HFFc6 (cell line): Measurements from ENCODE around the gene INTS15. TPM values are rescaled to one million over a fixed set of nuclear protein-coding genes. Genes with fewer than 3 reads are reported as not detected.

ENCODE experiments used
- DNase-seq: peaks from one replicate; pipeline ENCODE4 v3.0.0-alpha.2; 2018
- H3K27ac Mint-ChIP-seq: 2 replicates; pipeline ENCODE4 v1.8.0; 2020; ENCODE audit warnings: mild to moderate bottlenecking, mixed read lengths
- H3K27me3 Mint-ChIP-seq: 2 replicates; pipeline ENCODE4 v1.8.0; 2021; ENCODE audit warnings: mild to moderate bottlenecking, moderate library complexity, mixed read lengths; ENCODE audit not compliant: insufficient read depth
- H3K36me3 Mint-ChIP-seq: 2 replicates; pipeline ENCODE4 v1.8.0; 2021; ENCODE audit warnings: low read depth, mixed read lengths
- H3K4me1 Mint-ChIP-seq: 2 replicates; pipeline ENCODE4 v1.8.0; 2020; ENCODE audit warnings: low read depth, mixed read lengths
- H3K4me3 Mint-ChIP-seq: 2 replicates; pipeline ENCODE4 v1.8.0; 2020; ENCODE audit warnings: mild to moderate bottlenecking, moderate library complexity, mixed read lengths
- H3K9me3 Mint-ChIP-seq: 2 replicates; pipeline ENCODE4 v1.8.0; 2020; ENCODE audit warnings: mild to moderate bottlenecking, mixed read lengths
- long read RNA-seq: library from polyadenylated mRNA; unstranded; transcript quantifications from one replicate; pipeline ENCODE4 v2.0.0, GENCODE V29; 2019
- total RNA-seq, 6 experiments: library from RNA; stranded (reverse); fragmentation: NEBNext Ultra II Directional; extraction: Animal tissue kit (Norgen Biotek cat#: 25700); gene quantifications; 2 replicates in 1 of 6; 3 replicates in 5 of 6; pipeline ENCODE4 v1.2.3, GENCODE V29; 2021
- TF ChIP-seq, protein P1 (sequence below): fragments of 200-600 bp; sonication (generic); IDR thresholded peaks from 2 replicates; pipeline ENCODE4 v1.5.0; 2021; ENCODE audit warnings: antibody characterized with exemption, mild to moderate bottlenecking

The INTS15 gene
- 10 to 100 TPM; 14.9 to 17.9 (median 17.4) TPM for total RNA-seq
- long read RNA-seq, partial matches to known transcripts: 0 of 5 reads
- long read RNA-seq, other reads (novel, unspliced or antisense): 1 of 5 reads

DNA sequence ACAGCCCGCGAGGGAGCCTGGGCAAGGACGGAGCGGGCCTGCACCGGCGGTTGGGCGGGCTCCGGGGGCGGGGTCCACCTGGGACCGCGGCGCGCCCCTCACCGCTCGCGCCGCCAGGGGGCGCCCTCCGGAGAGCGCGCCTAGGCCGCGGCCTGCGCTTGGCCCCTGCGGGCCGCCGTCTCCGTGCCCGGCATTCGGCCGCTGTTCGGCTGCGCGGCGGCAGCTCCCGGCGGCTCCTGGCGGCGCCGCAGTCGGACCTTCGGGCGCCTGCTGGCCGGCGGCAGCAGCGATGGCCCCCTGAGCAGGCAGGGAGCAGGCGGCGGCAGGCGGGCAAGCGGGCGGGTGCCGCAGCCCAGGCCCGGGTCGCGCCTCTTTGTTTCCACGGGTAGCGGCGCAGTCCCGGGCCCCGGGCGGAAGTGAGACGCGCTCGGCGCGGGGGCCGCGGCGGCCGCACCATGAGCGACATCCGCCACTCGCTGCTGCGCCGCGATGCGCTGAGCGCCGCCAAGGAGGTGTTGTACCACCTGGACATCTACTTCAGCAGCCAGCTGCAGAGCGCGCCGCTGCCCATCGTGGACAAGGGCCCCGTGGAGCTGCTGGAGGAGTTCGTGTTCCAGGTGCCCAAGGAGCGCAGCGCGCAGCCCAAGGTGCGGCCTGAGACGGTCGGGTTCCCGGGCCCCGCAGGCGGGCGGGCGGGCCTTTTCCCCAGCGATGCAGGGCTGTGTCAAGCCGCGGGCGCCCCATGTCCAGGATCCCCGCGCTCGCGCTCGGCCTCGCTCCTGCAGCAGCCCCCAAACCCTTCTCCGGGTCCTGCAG, at the start of gene INTS15:
TSS of gene INTS15 (plus strand) at position 193 of the 816 bp plus-strand sequence. CDS start at position 456, 263 bp downstream.
- Mint-ChIP-seq H3K36me3 (peaks cover 5% of the 10 kb centered on the region; the same call in 1 of the 2 replicates), H3K27me3 (no peaks in the 10 kb centered on the region; the same call in none of the 2 replicates), H3K4me3 (peak within 1 kb of the TSS; percentile 93), H3K4me1 (peaks cover 6% of the 10 kb centered on the region), H3K27ac (peak within 1 kb of the TSS; percentile 54), H3K9me3 (no peaks in the 10 kb centered on the region)
- TF ChIP-seq, protein P1, sequence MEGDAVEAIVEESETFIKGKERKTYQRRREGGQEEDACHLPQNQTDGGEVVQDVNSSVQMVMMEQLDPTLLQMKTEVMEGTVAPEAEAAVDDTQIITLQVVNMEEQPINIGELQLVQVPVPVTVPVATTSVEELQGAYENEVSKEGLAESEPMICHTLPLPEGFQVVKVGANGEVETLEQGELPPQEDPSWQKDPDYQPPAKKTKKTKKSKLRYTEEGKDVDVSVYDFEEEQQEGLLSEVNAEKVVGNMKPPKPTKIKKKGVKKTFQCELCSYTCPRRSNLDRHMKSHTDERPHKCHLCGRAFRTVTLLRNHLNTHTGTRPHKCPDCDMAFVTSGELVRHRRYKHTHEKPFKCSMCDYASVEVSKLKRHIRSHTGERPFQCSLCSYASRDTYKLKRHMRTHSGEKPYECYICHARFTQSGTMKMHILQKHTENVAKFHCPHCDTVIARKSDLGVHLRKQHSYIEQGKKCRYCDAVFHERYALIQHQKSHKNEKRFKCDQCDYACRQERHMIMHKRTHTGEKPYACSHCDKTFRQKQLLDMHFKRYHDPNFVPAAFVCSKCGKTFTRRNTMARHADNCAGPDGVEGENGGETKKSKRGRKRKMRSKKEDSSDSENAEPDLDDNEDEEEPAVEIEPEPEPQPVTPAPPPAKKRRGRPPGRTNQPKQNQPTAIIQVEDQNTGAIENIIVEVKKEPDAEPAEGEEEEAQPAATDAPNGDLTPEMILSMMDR: peak; percentile 85
- DNase-seq: peak; percentile 54

- Mint-ChIP-seq H3K36me3 (no peaks in the 10 kb centered on the region), H3K9me3 (no peaks in the 10 kb centered on the region), H3K27ac (no peak overlapping the region), H3K27me3 (peaks cover 28% of the 10 kb centered on the region), H3K4me1 (no peaks in the 10 kb centered on the region), H3K4me3 (no peak overlapping the region)
- TF ChIP-seq, protein P1: no peak
- no peak for DNase-seq
Measured at GRCh38 chr7:6542368-6542767, 47.5 kb upstream of the INTS15 start.

- no peaks in the 10 kb centered on the region for H3K4me1 Mint-ChIP-seq
- no peaks in the 10 kb centered on the region for H3K36me3 Mint-ChIP-seq
- no peak overlapping the region for H3K27ac Mint-ChIP-seq
- H3K4me3 Mint-ChIP-seq: no peak overlapping the region
- H3K9me3 Mint-ChIP-seq: no peaks in the 10 kb centered on the region
- TF ChIP-seq, protein P1: no peak
- DNase-seq: no peak
- peaks cover 16% of the 10 kb centered on the region for H3K27me3 Mint-ChIP-seq
Measured at GRCh38 chr7:6545398-6546126, 44.3 kb upstream of the INTS15 start.

GRCh38 chr7:6546498-6547251, 43.1 kb upstream of the INTS15 start:
- Mint-ChIP-seq H3K36me3 (no peaks in the 10 kb centered on the region), H3K4me1 (no peaks in the 10 kb centered on the region), H3K27me3 (peaks cover 14% of the 10 kb centered on the region), H3K4me3 (no peak overlapping the region), H3K27ac (no peak overlapping the region), H3K9me3 (no peaks in the 10 kb centered on the region)
- no peak for DNase-seq
- TF ChIP-seq, protein P1: no peak

DNA sequence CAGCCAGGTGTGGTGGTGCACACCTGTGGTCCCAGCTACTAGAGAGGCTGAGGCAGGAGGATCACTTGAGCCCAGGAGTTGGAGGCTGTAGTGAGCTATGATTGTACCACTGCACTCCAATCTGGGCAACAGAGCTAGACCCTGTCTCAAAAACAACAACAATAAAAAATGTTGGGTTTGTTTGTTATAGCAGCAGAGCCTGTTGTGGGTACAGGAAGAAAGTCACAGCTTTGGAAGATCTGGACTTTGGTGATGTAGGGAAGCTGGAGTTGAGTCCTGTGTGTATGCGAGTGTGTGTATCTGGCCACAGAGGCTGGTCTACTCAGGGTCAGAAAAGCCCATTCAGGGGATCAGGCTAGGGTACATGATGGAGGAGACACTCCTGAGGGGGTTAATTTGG, 42.4 kb upstream of the INTS15 start:
- no peaks in the 10 kb centered on the region for H3K4me1 Mint-ChIP-seq
- H3K27me3 Mint-ChIP-seq: peaks cover 19% of the 10 kb centered on the region
- H3K4me3 Mint-ChIP-seq: no peak overlapping the region
- H3K27ac Mint-ChIP-seq: no peak overlapping the region
- no peaks in the 10 kb centered on the region for H3K9me3 Mint-ChIP-seq
- TF ChIP-seq, protein P1: no peak
- H3K36me3 Mint-ChIP-seq: no peaks in the 10 kb centered on the region
- DNase-seq: no peak
